NCI-H146 treated with DMSO at 0.1 percent for 48 hours (cell line): ENCODE measurements around the gene PDIA4.
"Not testable (repeated sequence)": the region's sequence is repeated elsewhere in the genome, so short reads cannot be mapped to it uniquely, and the experiment has no call there.

Source experiments
- DNase-seq: peaks from one replicate; lab custom pipeline; 2025; ENCODE audit not compliant: unreplicated experiment; lab: John Stamatoyannopoulos, UW

Gene PDIA4, protein sequence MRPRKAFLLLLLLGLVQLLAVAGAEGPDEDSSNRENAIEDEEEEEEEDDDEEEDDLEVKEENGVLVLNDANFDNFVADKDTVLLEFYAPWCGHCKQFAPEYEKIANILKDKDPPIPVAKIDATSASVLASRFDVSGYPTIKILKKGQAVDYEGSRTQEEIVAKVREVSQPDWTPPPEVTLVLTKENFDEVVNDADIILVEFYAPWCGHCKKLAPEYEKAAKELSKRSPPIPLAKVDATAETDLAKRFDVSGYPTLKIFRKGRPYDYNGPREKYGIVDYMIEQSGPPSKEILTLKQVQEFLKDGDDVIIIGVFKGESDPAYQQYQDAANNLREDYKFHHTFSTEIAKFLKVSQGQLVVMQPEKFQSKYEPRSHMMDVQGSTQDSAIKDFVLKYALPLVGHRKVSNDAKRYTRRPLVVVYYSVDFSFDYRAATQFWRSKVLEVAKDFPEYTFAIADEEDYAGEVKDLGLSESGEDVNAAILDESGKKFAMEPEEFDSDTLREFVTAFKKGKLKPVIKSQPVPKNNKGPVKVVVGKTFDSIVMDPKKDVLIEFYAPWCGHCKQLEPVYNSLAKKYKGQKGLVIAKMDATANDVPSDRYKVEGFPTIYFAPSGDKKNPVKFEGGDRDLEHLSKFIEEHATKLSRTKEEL

DNA sequence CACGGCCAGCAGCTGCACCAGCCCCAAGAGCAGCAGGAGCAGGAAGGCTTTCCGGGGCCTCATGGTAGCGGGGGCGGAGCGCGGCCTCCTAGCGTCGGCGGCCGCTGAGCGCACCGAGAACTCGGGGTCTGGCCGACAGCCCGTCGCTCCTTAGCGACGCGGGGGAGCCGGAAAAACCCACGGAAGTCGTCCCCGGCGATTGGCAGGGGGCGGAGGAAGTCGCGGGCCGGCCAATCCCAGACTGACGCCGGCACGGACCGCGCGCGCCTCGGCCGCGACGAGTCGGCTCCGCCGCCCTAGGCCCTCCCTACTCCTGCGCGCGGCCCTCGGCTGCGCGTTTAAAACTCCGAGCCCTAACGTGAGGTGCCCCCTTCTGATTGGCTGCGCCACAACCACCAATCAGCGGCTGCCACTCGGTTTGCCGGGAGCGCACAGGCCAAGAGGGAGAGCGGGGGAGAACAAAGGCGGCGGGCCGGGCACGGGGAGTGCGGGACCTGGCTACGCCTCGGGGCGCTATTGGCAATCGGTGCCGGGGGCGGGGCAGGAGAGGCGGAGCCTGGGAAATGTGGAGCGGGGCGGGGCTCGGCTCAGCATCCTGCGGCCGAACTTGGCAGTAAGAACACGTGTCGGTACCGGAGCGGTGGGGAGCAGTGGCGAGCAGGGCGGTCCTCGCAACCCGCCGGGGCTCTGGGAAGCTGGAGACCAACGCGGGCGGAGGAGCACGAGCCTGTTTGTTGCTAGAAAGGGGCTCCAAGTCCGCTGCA lies at the start of gene PDIA4:
Gene PDIA4, minus strand, starts transcription at position 160 of the 764 bp plus-strand sequence. Its CDS starts 97 bp downstream, at position 63.
- DNase-seq = peak; percentile 98

DNA sequence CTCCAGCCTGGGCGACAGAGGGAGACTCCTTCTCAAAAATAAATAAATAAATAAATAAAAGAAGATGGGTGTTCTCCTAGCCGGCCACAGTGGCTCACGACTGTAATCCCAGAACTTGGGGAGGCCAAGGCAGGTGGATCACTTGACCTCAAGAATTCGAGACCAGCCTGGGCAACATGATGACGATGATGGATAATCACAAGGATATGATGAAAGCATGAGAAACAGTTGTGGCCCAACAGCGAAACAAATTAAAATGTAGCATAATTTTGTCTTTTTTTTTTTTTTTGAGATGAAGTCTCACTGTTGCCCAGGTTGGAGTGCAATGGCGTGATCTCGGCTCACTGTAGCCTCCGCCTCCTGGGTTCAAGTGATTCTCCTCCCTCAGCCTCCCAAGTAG lies 49.3 kb upstream of the PDIA4 start:
- no peak for DNase-seq

DNA sequence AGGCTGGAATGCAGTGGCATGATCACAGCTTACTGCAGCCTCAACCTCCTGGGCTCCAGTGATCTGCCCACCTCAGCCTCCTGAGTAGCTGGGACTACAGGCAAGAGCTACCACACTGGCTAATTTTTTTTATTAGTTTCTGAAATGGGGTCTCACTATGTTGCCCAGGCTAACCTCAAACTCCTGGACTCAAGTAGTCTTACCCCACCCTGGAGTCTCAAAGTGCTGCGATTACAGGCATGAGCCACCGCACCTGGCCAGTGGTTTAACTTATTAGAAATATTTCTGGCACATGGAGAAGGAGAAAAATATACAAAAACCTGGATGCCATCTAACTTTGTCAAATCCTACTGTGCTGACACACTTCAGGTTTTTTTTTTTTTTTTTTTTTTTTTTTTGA lies 47.0 kb upstream of the PDIA4 start:
- DNase-seq = no peak

DNA sequence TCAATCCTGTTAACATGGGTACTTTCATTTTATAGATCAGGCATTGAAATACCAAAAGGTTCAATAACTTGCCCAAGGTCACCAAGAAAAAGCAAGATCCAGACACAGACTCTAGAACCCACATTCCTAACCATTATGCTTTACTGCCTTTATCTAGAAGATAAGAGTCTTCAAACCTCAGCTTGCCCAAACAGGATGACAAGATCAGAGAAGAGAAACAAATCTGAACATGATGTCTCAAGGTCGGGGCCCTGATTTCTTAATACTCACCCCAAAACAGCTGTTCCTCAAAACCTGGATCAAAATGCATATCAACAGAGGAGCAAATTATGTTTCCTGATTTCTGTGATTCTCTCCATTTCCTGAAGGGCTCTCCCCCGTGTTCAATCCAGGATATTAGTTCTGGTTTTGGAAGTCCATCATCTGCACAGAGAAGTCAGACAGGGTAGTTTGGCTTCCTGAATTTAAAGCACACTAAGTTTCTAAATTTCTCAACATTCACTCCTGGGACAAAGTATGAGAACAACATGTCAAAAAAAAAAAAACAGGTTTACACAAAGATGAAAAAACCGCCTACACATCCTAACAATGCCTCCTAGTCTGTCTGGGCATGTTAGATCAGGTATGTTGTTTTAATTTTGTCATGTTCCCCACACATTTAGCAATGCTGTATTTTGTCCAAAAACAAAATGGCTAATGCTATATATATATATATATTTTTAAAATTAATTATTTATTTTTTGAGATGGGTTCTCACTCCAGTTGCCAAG lies 46.0 kb upstream of the PDIA4 start:
- DNase-seq = no peak

DNA sequence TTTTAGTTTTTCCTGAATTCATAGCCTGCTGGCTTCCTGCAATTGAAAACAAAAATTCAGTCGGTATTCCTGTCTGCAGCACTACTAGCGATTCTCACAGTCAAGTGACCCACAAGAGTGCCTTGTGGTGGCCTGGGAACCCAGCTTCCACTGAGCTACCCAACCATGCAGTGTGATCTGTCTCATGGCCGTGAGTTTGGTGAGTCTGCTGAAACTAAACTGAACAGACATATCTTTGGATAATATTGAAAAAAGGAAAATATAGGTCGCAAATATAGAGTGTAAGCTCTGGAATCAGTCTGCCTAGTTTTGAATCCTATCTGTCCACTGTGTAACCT lies 44.1 kb upstream of the PDIA4 start:
- DNase-seq = no peak

DNA sequence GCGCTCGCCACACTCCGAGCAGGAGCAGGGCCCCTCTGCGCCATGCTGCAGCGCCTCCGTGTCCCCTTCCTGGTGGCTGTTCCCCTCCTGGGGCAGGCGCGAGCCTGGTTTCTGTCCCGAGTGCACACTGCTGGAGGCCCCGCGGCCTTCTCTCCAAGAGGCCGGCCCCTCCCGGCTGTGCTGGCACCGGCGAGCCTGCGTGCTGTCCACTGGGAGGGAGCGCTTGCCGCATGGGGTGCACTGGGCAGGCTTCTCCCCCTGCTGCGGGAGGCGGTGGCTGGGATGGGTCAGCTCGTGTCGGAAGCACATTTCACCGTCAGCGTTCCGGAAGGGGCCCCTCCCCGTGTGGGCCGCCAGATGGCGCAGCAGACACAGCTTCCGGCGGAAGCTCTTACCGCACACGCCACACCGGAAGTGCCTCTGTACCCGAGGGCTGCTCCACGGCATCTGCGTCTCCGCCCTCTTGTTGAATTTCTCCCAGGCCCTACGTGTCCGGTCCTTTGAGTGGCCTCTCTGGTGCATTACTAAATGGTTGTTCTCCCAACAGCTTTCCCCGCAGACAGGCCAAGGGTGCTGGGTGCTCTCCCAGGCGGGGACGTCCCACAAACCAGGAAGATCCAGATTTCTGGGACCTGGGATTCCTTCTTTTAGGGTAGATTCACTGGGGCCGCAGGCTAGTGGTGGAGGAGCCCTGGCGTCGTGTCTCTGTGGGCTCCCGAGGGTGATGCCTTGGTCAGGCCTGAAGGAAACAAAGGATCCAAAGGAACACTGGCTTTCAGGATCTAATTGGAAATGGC lies 43.5 kb upstream of the PDIA4 start:
- DNase-seq = no peak

DNA sequence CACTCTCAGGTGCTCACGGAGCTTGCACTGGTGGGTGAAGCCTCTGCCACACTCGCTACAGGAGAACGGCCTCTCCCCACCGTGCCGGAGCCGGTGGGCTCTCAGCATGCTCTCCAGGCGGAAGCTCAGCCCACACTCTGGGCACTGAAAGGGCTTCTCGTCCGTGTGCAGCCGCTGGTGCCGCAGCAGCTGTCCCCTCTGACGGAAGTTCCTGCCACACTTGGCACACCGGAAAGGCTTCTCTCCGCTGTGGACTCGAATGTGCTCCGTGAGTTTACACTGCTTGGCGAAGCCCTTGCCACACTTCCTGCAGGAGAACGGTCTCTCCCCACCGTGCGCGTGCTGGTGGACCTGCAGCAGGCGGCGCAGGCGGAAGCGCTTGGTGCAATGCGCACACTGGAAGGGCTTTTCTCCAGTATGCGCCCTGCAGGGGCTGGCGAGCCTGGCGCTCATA lies 42.9 kb upstream of the PDIA4 start:
- DNase-seq = no peak

DNA sequence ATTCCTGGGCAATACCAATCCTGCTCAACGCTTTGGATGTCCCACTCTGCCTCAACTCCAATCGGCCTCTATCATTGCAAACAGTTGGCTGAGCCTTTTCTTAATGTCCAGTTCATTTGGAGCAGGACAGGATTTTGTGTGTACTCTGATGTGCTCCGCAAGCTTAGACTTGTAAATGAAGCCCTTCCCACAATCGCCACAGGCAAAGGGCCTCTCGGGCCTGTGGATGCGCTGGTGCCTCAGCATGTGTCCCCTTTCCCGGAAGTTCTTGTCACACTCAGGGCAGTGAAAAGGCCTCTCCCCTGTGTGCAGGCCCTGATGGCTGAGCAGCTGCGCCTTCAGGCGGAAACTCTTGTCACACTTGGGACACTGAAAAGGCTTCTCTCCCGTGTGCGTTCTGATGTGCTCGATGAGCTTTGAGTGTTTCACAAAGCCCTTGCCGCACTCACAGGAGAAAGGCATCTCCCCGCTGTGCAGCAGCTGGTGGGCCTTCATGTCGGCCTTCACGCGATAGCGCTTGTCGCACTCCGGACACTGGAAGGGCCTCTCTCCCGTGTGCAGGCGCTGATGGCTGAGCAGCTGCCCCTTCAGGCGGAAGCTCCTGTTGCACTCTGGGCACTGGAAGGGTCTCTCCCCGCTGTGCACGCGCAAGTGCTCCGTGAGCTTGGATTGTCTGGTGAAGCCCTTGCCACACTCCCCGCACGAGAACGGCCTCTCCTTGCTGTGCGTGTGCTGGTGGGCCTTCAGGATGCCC lies 42.2 kb upstream of the PDIA4 start:
- no peak for DNase-seq

DNA sequence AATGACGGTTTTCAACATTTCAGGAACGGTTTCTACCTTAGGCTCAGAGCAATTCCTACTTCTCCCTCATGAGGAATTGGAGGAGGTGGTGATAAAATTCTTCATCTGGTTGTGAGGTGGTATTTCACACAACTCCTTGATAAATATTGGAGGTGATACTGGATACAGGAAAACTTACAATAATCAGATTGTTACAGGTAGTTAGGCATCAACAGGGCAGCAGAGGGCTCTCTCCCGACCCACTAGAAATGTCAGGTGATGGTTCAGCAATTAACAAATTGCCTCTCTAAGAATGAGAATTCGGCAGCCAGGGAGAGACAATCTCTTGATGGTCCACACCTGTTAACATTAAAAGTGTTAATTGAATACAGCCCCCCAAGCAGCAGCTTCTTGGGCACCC lies 39.6 kb upstream of the PDIA4 start:
- no peak for DNase-seq

DNA sequence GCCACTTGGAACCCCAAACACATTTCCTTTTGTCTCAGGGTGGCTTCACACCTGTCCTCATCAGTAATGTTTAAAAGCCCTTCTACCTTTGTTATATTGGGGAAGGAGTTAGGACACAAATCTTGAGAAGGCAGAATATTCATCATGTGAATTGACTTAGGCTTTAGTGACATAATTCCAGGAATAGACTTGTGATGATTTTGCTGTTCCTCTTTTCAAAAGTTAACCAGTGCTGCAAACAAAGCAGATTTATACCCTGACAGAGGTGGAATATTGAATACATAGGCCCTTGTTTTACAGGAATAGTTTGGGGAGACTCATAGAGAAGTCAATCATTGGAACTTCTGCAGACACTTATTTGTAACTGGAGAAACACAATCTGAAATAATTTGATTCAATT lies 35.2 kb upstream of the PDIA4 start:
- no peak for DNase-seq

DNA sequence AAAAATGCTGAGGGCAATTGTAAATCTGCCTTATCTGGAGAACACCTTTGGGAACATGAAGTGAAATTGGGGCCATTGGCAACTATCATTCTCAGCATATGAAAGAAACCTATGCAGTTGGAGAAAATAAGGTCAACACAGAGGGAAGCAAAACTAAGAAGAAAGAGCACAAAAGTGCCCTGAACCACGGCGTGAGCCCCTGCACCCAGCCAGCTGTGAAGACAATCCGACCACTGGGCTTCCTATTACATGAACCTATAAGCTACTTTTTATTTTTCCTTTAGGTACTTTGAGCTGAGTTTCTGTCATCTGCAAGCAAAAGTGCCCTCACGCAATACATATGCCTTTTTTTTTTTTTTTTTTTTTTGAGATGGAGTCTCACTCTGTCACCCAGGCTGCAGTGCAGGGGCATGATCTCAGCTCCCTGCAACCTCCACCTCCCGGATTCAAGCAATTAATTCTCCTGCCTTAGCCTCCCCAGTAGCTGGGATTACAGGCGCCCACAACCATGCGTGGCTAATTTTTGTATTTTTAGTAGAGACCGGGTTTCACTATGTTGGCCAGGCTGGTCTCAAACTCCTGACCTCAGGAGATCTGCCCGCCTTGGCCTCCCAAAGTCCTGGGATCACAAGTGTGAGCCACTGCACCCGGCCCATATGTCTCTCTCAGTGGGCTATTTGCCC lies 34.1 kb upstream of the PDIA4 start:
- DNase-seq = not testable (repeated sequence)

DNA sequence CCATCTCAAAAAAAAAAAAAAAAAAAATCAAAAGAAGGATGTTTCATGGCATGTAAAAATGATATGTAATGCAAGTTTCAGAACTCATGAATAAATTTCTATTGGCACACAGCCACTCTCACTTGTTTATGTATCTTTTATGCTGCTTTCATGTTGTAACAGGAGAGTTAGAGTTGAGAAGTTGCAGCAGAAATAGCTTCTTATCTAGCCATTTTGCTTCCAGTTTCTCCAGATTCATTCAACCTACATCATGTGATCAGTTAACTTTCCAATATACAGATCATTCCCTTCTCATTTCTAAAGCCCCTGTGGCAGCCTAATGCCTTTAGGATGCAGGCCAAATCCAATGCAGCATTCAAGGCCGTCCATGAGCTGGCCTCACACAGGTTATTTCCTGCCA lies 31.9 kb upstream of the PDIA4 start:
- no peak for DNase-seq

DNA sequence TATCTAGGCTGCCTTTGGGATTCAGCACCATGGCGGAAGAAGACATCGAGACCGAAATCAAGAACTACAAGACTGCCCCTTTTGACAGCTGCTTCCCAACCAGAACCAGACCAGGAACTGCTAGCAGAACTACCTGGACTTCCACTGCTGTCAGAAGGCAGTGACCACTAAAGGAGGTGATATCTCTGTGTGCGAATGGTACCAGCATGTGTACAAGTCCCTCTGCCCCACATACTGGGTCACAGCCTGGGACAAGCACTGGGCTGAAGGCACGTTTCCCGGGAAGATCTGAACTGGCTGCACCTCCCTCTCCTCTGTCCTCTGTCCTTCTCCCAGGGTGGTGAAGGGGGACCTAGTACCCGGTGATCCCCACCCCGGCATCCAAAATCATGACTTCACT lies 25.6 kb upstream of the PDIA4 start:
- DNase-seq = no peak

DNA sequence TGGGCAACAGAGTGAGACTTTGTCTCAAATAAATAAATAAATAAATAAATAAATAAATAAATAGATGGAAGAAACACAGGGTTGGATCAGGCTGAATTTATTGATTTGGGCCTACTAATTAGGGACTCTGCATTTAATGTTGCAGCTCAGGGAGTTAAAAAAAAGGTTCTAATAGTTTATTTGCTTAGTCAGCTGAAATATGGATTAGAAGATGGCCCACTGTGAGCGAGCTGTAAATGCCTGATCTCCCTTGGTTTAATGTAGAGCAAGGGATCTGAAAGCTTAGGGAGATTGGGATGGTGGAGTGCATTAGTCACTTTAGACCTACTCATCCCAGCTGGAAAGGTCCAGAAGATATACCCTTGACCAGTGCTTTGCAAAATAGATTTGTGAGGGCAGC lies 25.1 kb upstream of the PDIA4 start:
- no peak for DNase-seq

DNA sequence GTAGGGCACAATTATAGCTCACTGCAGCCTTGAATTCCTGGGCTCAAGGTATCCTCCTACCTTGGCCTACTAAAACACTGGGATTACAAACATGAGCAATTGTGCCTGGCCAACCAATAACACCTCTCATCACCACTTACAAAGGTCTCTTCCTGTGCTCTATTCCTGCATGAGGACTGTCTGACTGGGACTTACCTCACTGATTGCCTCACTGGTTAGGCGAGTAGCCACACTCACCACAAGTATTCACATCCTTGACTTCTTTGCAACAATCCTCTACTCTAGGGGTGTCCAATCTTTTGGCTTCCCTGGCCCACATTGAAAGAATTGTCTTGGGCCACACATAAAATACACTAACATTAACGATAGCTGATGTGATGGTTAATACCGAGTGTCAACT lies 22.6 kb upstream of the PDIA4 start:
- no peak for DNase-seq

DNA sequence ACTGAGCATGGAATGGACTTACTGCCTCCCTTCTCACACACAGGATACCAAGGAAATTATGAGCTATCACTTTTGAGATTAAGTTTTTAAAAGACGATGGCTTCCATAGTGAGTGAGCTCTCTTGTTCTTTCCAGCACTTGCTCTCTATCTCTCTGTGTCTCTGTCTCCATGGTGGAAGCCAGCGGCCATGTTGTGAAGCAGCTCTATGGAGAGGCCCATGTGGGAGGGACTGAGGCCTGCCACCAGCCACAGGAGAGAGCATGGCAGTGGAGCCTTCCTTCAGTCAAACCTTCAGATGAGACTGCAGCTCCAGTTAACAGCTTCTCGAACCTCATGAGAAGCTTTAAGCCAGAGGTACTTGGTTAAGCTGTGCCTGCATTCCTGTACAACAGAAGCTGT lies 20.5 kb upstream of the PDIA4 start:
- DNase-seq = no peak

DNA sequence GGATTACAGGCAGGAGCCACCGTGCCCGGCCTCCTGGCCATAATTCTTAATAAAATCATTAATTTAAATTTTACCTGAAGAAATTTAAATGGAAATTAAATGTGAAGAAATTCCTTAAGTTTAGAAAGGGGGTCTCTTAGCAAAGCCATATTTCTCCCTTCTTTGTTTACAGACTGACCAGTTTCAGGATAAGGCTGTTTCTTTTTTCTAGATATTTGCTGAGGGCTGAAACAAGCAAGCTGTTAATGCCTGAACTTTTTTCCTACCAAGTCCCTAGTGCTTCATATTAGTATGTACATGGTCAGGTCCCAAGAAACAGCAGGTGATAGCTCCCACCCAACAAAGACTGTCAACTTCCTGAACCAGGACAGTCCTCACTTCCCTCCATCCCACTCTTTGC lies 18.1 kb upstream of the PDIA4 start:
- no peak for DNase-seq

DNA sequence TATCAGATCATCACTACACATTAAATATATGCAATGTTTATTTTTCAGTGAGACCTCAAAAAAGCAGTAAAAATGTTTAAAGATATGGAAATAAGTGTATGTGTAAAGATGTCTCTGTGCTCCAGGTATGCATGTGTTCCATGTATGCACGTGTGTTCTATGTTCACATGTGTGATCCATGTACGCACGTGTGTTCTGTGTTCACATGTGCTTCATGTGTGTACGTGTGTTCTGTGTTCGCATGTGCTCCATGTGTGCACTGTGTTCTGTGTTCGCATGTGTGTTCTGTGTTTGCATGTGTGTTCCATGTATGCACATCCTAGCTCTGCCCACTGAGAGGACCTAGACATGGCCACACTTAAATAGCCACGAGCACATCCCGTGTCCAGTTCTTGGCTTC lies 15.6 kb upstream of the PDIA4 start:
- DNase-seq = no peak

DNA sequence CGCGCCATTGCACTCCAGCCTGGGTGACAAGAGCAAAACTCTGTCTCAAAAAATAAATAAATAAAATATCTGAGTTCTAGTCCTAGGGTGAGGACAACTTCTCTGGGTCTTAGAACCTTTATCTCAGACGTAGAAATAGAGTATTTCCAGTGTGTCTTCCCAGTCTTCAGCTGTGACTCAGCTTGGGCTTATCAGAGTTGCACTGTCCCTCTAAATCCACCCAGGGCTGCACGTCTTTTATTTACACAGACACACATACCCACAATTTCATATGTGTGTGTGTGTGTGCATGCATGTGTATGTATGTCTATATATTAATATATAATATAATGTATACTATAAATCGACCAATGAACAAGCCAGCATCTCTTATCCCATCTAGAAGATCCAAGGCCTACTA lies 13.0 kb upstream of the PDIA4 start:
- no peak for DNase-seq
